Erythroblast (primary cell): ENCODE data around the gene MRPL51.

Experiments
- GATA1 ChIP-seq: IDR thresholded peaks from 2 replicates; pipeline ENCODE4 v1.6.1; 2011; ENCODE audit warnings: low read depth, mild to moderate bottlenecking, control low read depth, low read length, moderate library complexity
- POLR2A ChIP-seq: IDR thresholded peaks from 2 replicates; pipeline ENCODE4 v1.6.1; 2011; ENCODE audit warnings: mild to moderate bottlenecking, low read length

- no peak for TF ChIP-seq POLR2A
- no peak for TF ChIP-seq GATA1
These were observed 1.2 kb upstream of the MRPL51 start for GRCh38 chr12:6494258-6494743.
